NCI-H748 treated with DMSO at 0.1 percent for 48 hours (cell line): ENCODE measurements around the gene NAGA.

Source experiments
- DNase-seq: peaks from one replicate; lab custom pipeline; 2025; lab: John Stamatoyannopoulos, UW

Gene NAGA

GRCh38 chr22:42039271-42039670, 31.3 kb downstream of the NAGA start:
- DNase-seq: no peak

GRCh38 chr22:42035256-42035655, 35.4 kb downstream of the NAGA start:
- no peak for DNase-seq

GRCh38 chr22:42033263-42034181, 37.1 kb downstream of the NAGA start:
- no peak for DNase-seq

GRCh38 chr22:42026705-42027104, 43.9 kb downstream of the NAGA start:
- no peak for DNase-seq

GRCh38 chr22:42025421-42025820, 45.2 kb downstream of the NAGA start:
- no peak for DNase-seq

GRCh38 chr22:42022162-42022847, 48.3 kb downstream of the NAGA start:
- no peak for DNase-seq

GRCh38 chr22:42021571-42021970, 49.0 kb downstream of the NAGA start:
- DNase-seq: no peak

- no peak for DNase-seq
Measured at GRCh38 chr22:42018224-42018623, 52.4 kb downstream of the NAGA start.

GRCh38 chr22:42016111-42016510, 54.5 kb downstream of the NAGA start:
- no peak for DNase-seq

GRCh38 chr22:42013385-42013784, 57.2 kb downstream of the NAGA start:
- no peak for DNase-seq

- DNase-seq: no peak
Measured at GRCh38 chr22:42010778-42011177, 59.8 kb downstream of the NAGA start.
